Loucy (cell line): ENCODE results near the gene SPACA5.
A peak's percentile ranks its signal among the peaks of the same experiment; 100 is the strongest.
"Not testable (repeated sequence)": the region's sequence is repeated elsewhere in the genome, so short reads cannot be mapped to it uniquely, and the experiment has no call there.

Source experiments
- H2AFZ ChIP-seq: fragments of 200-600 bp; sonication (generic); 2 replicates; pipeline ENCODE4 v1.6.0; 2016; ENCODE audit warnings: antibody characterized with exemption, mild to moderate bottlenecking, low read length, moderate library complexity
- H3F3A ChIP-seq: fragments of 200-600 bp; 2 replicates; pipeline ENCODE4 v1.6.0; 2016; ENCODE audit warnings: antibody characterized with exemption, low read depth, mild to moderate bottlenecking
- H3K27me3 ChIP-seq: fragments of 200-600 bp; sonication (generic); 2 replicates; pipeline ENCODE4 v1.6.1; 2014; ENCODE audit warnings: low read length, mild to moderate bottlenecking; ENCODE audit not compliant: insufficient read depth, poor library complexity, severe bottlenecking
- H3K36me3 ChIP-seq: fragments of 200-600 bp; sonication (generic); 2 replicates; pipeline ENCODE4 v1.6.1; 2016; ENCODE audit warnings: low read length; ENCODE audit not compliant: insufficient read depth
- H3K4me1 ChIP-seq: fragments of 200-600 bp; sonication (generic); 2 replicates; pipeline ENCODE4 v1.5.1; 2014; ENCODE audit warnings: low read length, mild to moderate bottlenecking; ENCODE audit not compliant: insufficient read depth, poor library complexity, severe bottlenecking
- H3K4me2 ChIP-seq: fragments of 200-600 bp; sonication (generic); 2 replicates; pipeline ENCODE4 v1.6.0; 2014; ENCODE audit warnings: antibody characterized with exemption, low read length, low read depth, mild to moderate bottlenecking; ENCODE audit not compliant: poor library complexity, severe bottlenecking
- H3K4me3 ChIP-seq: fragments of 200-600 bp; sonication (generic); 2 replicates; pipeline ENCODE4 v1.5.1; 2014; ENCODE audit warnings: low read length, mild to moderate bottlenecking, mixed read lengths; ENCODE audit not compliant: poor library complexity, severe bottlenecking
- H3K79me2 ChIP-seq: fragments of 200-600 bp; sonication (generic); 2 replicates; pipeline ENCODE4 v1.6.1; 2014; ENCODE audit warnings: low read length; ENCODE audit not compliant: insufficient read depth
- H3K9ac ChIP-seq: fragments of 200-600 bp; sonication (generic); 2 replicates; pipeline ENCODE4 v1.6.0; 2014; ENCODE audit warnings: mild to moderate bottlenecking, low read depth, low read length, moderate library complexity; ENCODE audit not compliant: poor library complexity, severe bottlenecking
- H3K9me2 ChIP-seq: fragments of 200-600 bp; sonication (generic); replicated peaks from 2 replicates; pipeline ENCODE4 v1.6.1; 2016; ENCODE audit warnings: low read depth, low read length, mixed read lengths
- H3K9me3 ChIP-seq: fragments of 200-600 bp; sonication (generic); 2 replicates; pipeline ENCODE4 v1.6.1; 2014; ENCODE audit warnings: mild to moderate bottlenecking, antibody characterized with exemption, low read length, low read depth; ENCODE audit not compliant: insufficient read depth
- H4K20me1 ChIP-seq: fragments of 200-600 bp; sonication (generic); 2 replicates; pipeline ENCODE4 v1.6.0; 2014; ENCODE audit warnings: antibody characterized with exemption, low read length, mild to moderate bottlenecking; ENCODE audit not compliant: insufficient read depth, poor library complexity, severe bottlenecking
- EZH2phosphoT487 ChIP-seq: fragments of 200-600 bp; IDR thresholded peaks from 2 replicates; pipeline ENCODE4 v1.6.1; 2018; ENCODE audit warnings: antibody characterized with exemption, mild to moderate bottlenecking, moderate library complexity, borderline replicate concordance
- TF ChIP-seq, protein P1 (sequence below): fragments of 200-600 bp; sonication (generic); conservative IDR thresholded peaks from 2 replicates; pipeline ENCODE4 v1.5.1; 2014; ENCODE audit warnings: mild to moderate bottlenecking, antibody characterized with exemption, low read length

Gene SPACA5

DNA sequence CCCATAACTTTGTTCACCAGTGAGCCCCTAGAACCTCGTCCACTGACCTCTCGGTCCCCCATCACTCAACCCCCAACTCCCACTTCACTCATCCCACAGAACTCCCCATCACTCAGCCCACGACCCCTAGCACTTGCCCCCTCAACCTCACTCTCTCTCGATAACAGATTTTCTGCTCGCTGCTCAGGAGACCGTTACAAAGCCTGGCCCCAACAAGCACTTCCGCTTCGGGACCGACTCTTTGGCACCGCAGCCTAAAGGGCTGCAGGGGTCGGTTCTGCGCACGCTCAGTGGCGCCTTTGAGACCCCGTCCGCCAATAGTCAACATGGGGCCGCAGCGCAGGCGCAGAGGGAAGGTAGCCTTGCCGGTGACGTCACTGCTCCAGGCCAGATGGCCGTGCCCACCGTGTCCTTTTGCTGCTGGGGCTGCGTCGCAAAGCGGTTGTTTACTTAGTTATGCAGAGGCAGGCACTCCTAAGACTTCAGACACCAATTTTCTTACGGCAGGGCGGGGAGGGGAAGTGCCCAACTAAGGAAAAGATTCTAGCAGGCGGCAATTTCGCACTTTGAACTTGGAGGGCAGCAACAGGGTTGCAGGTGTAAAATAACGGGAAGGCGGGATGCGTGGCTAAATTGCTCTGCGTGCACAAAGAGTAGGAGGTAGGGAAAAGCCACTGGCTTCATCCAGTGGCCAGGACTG lies 2.9 kb upstream of the SPACA5 start, which contains the start of gene ZNF182:
TSS of gene ZNF182 (minus strand) at position 232 of the 700 bp plus-strand sequence. CDS start 1,380 bp downstream, outside the sequence.
- Histone ChIP-seq H4K20me1 (peaks cover 5% of the 10 kb centered on the region), H3K27me3 (no peaks in the 10 kb centered on the region), H3K9me2 (no peaks in the 10 kb centered on the region), H2AFZ (peak within 1 kb of the TSS; percentile 93), H3K9me3 (no peaks in the 10 kb centered on the region), H3K36me3 (no peaks in the 10 kb centered on the region), H3K9ac (peak within 1 kb of the TSS; percentile 90), H3K4me2 (peak within 1 kb of the TSS; percentile 75), H3F3A (no peaks in the 10 kb centered on the region), H3K79me2 (peaks cover 36% of the 10 kb centered on the region), H3K4me3 (peak within 1 kb of the TSS; percentile 95), H3K4me1 (peaks cover 13% of the 10 kb centered on the region)
- TF ChIP-seq EZH2phosphoT487: no peak
- TF ChIP-seq, protein P1, sequence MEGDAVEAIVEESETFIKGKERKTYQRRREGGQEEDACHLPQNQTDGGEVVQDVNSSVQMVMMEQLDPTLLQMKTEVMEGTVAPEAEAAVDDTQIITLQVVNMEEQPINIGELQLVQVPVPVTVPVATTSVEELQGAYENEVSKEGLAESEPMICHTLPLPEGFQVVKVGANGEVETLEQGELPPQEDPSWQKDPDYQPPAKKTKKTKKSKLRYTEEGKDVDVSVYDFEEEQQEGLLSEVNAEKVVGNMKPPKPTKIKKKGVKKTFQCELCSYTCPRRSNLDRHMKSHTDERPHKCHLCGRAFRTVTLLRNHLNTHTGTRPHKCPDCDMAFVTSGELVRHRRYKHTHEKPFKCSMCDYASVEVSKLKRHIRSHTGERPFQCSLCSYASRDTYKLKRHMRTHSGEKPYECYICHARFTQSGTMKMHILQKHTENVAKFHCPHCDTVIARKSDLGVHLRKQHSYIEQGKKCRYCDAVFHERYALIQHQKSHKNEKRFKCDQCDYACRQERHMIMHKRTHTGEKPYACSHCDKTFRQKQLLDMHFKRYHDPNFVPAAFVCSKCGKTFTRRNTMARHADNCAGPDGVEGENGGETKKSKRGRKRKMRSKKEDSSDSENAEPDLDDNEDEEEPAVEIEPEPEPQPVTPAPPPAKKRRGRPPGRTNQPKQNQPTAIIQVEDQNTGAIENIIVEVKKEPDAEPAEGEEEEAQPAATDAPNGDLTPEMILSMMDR: no peak

DNA sequence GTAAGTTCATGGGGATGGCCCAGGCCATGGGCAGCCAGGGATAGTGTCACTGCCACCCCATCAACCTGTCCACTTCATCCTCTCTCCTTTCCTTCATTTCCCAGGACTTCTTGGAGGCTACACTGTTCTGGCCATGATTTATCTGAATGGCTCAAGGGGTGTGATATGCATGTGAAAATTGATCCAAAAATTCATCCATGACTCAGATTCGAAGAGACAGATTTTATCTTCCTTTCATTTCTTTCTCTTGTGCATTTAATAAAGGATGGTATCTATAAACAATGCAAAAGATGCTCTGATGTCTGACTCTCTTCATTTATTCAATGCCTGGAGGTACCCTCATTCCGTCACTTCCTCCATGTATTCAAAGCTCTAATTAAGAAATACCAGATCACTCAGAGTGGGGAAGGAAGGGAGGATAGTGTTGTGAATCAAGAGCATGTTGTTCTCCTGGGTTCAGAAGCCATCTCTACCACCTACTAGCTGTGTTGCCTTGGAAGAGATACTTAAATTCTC lies 2.7 kb downstream of the SPACA5 start:
- H3K4me1 ChIP-seq, H4K20me1 ChIP-seq, H2AFZ ChIP-seq, H3K4me3 ChIP-seq, H3K4me2 ChIP-seq, H3K9ac ChIP-seq, H3F3A ChIP-seq, H3K36me3 ChIP-seq, H3K79me2 ChIP-seq, H3K27me3 ChIP-seq, H3K9me3 ChIP-seq, H3K9me2 ChIP-seq: not testable (repeated sequence)

DNA sequence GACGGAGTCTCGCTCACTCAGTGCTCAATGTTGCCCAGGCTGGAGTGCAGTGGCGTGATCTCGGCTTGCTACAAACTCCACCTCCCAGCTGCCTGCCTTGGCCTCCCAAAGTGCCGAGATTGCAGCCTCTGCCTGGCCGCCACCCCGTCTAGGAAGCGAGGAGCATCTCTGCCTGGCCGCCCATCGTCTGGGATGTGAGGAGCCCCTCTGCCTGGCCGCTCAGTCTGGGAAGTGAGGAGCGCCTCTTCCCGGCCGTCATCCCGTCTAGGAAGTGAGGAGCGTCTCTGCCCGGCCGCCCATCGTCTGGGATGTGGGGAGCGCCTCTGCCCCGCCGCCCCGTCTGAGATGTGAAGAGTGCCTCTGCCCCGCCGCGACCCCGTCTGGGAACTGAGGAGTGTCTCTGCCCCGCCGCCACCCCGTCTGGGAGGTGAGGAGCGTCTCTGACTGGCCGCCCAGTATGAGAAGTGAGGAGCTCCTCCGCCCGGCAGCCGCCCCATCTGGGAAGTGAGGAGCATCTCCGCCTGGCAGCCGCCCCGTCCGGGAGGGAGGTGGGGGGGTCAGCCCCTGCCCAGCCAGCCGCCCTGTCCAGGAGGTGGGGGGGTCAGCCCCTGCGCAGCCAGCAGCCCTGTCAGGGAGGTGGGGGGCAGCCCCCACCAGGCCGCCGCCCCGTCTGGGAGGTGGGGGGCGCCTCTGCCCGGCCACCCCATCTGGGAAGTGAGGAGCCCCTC lies 10.0 kb downstream of the SPACA5 start:
- H3K9me2 ChIP-seq, H4K20me1 ChIP-seq, H3K79me2 ChIP-seq, H3K36me3 ChIP-seq, H3K4me1 ChIP-seq, H2AFZ ChIP-seq, H3K4me2 ChIP-seq, H3F3A ChIP-seq, H3K4me3 ChIP-seq, H3K9me3 ChIP-seq, H3K27me3 ChIP-seq, H3K9ac ChIP-seq: not testable (repeated sequence)

DNA sequence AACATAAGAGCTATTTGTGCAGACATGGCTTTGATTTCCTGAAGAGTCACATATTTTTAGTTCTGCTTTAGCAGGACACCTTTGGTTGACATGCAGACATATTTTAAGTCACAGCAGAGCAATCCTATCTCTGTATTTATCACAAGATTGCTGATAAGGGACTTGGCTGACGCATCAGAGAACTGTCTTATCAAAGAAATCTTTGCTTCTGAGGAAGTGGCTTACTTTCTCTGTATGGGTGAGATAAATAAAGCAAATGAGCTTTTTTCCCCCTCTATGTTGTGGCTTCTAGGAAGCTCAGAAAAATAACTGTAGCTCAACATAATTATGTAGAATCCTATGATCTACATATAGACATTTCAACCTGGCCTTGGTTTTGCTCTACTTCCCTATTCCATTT lies 13.1 kb downstream of the SPACA5 start:
- H3K4me2 ChIP-seq, H3F3A ChIP-seq, H3K9me2 ChIP-seq, H3K79me2 ChIP-seq, H4K20me1 ChIP-seq, H3K4me1 ChIP-seq, H3K36me3 ChIP-seq, H3K4me3 ChIP-seq, H3K9ac ChIP-seq, H3K27me3 ChIP-seq, H2AFZ ChIP-seq, H3K9me3 ChIP-seq: not testable (repeated sequence)

DNA sequence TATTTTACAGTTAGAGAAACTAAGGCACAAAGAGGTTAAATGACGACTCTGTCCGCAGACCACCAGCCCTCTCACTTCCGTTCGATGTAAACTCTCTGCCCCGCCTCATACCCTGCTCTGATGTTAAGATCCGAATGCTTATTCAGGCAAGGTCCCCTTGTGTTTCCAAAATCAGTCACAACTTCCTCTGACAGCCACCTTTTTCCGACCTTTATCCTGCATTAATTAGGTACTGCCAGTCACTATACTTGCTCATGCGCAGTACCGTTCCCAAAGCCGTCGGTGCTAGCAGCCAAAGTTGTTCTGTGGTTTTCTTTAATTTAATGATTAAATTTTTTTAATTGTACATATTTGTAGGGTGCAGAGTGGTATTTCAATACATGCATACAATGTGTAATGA lies 13.7 kb downstream of the SPACA5 start:
- Histone ChIP-seq H2AFZ (peak overlapping the region; percentile 96), H3K9ac (peak overlapping the region; percentile 77), H3K4me2 (peak overlapping the region; percentile 83), H3K4me3 (peak overlapping the region; percentile 83)
- H3K9me2 ChIP-seq, H3K9me3 ChIP-seq, H4K20me1 ChIP-seq, H3K4me1 ChIP-seq, H3K27me3 ChIP-seq, H3K36me3 ChIP-seq, H3K79me2 ChIP-seq, H3F3A ChIP-seq: not testable (repeated sequence)
